A549 (cell line): ENCODE results near the gene HACD1. TPM values are rescaled to one million over a fixed set of nuclear protein-coding genes. Genes with fewer than 3 reads are reported as not detected.

Experiments used
- ATAC-seq, 2 experiments: fragments of 200-7000 bp in 1 of 2; fragments of >200 bp in 1 of 2; cut with Nextera tagmentation in 1 of 2; cut with Tn5 transposase in 1 of 2; 3 replicates each; pipeline versions ENCODE4 v1.8.0 to v1.9.1; 2018 to 2020; ENCODE audit warnings: mild to moderate bottlenecking in 1 of 2, moderate library complexity in 1 of 2
- CTCF ChIA-PET: fragments of 300-600 bp; sonication (Branson Sonifier 250); formaldehyde crosslinking; extraction: SDS; loops from one replicate; lab custom pipeline; 2021; ENCODE audit warnings: antibody characterized with exemption, inconsistent platforms; lab: Yijun Ruan, JAX
- POLR2A ChIA-PET: fragments of 350-600 bp; formaldehyde crosslinking; extraction: SDS; loops from one replicate; lab custom pipeline; 2021; ENCODE audit warnings: antibody characterized with exemption, inconsistent platforms; lab: Yijun Ruan, JAX
- DNase-seq, 2 experiments: peaks; one replicate each; pipeline versions ENCODE4 v3.0.0 to v3.0.0-alpha.2; 2011 to 2016; ENCODE audit warnings: low read depth in 1 of 2, low spot score in 1 of 2
- FAIRE-seq: peaks from 2 replicates; lab custom pipeline; 2011; peaks lifted over from hg19 to GRCh38; lab: Jason Lieb, UNC
- H3K27ac ChIP-seq, 2 experiments: fragments of >200 bp; sonication (Bioruptor Twin); formaldehyde crosslinking; 3 replicates each; pipeline ENCODE4 v1.5.1; 2016 to 2017
- H3K4me1 ChIP-seq: fragments of >200 bp; sonication (Bioruptor Twin); formaldehyde crosslinking; 3 replicates; pipeline ENCODE4 v1.6.1; 2016
- H3K4me2 ChIP-seq: fragments of >200 bp; sonication (Bioruptor Twin); formaldehyde crosslinking; 3 replicates; pipeline ENCODE4 v1.6.1; 2016
- H3K4me3 ChIP-seq: fragments of >200 bp; sonication (Bioruptor Twin); formaldehyde crosslinking; 3 replicates; pipeline ENCODE4 v1.5.1; 2016
- H3K9me3 ChIP-seq: fragments of >200 bp; sonication (Bioruptor Twin); formaldehyde crosslinking; 3 replicates; pipeline ENCODE4 v1.6.1; 2016
- BHLHE40 ChIP-seq: IDR thresholded peaks from 2 replicates; pipeline ENCODE4 v1.6.1; 2012; ENCODE audit warnings: low read depth, low read length, inconsistent platforms
- CHD2 ChIP-seq: fragments of 150-350 bp; IDR thresholded peaks from 2 replicates; pipeline ENCODE4 v1.6.1; 2014; ENCODE audit warnings: low read length; ENCODE audit not compliant: partially characterized antibody
- EHF ChIP-seq: fragments of 250-450 bp; sonication (Bioruptor Pico); IDR thresholded peaks from 2 replicates; pipeline ENCODE4 v1.5.0; 2020; ENCODE audit warnings: mild to moderate bottlenecking
- EHMT2 ChIP-seq: fragments of 200-600 bp; sonication (generic); IDR thresholded peaks from 2 replicates; pipeline ENCODE4 v1.6.1; 2016; ENCODE audit warnings: antibody characterized with exemption, low read depth, mild to moderate bottlenecking, moderate library complexity
- ELK1 ChIP-seq: fragments of 150-350 bp; IDR thresholded peaks from 2 replicates; pipeline ENCODE4 v1.6.1; 2014; ENCODE audit warnings: low read depth, mild to moderate bottlenecking, low read length
- EP300 ChIP-seq, 2 experiments: fragments of >200 bp; sonication (Bioruptor Twin); formaldehyde crosslinking; IDR thresholded peaks; 2 replicates in 1 of 2; 3 replicates in 1 of 2; pipeline ENCODE4 v1.6.1; 2016 to 2017
- ESRRA ChIP-seq: fragments of 150-350 bp; IDR thresholded peaks from 2 replicates; pipeline ENCODE4 v1.6.1; 2014; ENCODE audit warnings: mild to moderate bottlenecking, low read length, borderline replicate concordance
- FOSB ChIP-seq: fragments of 250-450 bp; sonication (Bioruptor Pico); IDR thresholded peaks from 2 replicates; pipeline ENCODE4 v1.5.0; 2020; ENCODE audit warnings: mild to moderate bottlenecking, moderate library complexity
- FOSL2 ChIP-seq, 2 experiments: fragments of 450-650 bp in 1 of 2; fragments of >200 bp in 1 of 2; sonication (Bioruptor Twin) in 1 of 2; formaldehyde crosslinking; IDR thresholded peaks; 2 replicates each; pipeline versions ENCODE4 v1.5.0 to v1.6.1; 2016 to 2020; ENCODE audit warnings: mild to moderate bottlenecking in 1 of 2, moderate library complexity in 1 of 2
- HDAC2 ChIP-seq: fragments of 200-600 bp; sonication (generic); IDR thresholded peaks from 2 replicates; pipeline ENCODE4 v1.6.1; 2016
- HES2 ChIP-seq: fragments of >200 bp; sonication (Bioruptor Twin); formaldehyde crosslinking; IDR thresholded peaks from 2 replicates; pipeline ENCODE4 v1.6.1; 2016
- HEYL ChIP-seq: fragments of 250-450 bp; sonication (Bioruptor Pico); IDR thresholded peaks from 2 replicates; pipeline ENCODE4 v1.8.0; 2021; ENCODE audit warnings: mild to moderate bottlenecking, moderate library complexity
- HOXB13 ChIP-seq: fragments of 250-450 bp; sonication (Bioruptor Pico); IDR thresholded peaks from 2 replicates; pipeline ENCODE4 v1.5.0; 2020; ENCODE audit warnings: low read depth, mild to moderate bottlenecking, moderate library complexity
- JUN ChIP-seq, 2 experiments: fragments of >200 bp; sonication (Bioruptor Twin); formaldehyde crosslinking; IDR thresholded peaks; 2 replicates in 1 of 2; 3 replicates in 1 of 2; pipeline ENCODE4 v1.6.1; 2016 to 2017
- MAFK ChIP-seq: fragments of 450-650 bp; IDR thresholded peaks from 2 replicates; pipeline ENCODE4 v1.6.1; 2014; ENCODE audit not compliant: partially characterized antibody
- MAZ ChIP-seq: fragments of 150-350 bp; IDR thresholded peaks from 2 replicates; pipeline ENCODE4 v1.6.1; 2014; ENCODE audit warnings: antibody characterized with exemption, low read depth, low read length, borderline replicate concordance
- NPAS2 ChIP-seq: fragments of 250-450 bp; sonication (Bioruptor Pico); IDR thresholded peaks from 2 replicates; pipeline ENCODE4 v1.8.0; 2022; ENCODE audit warnings: mild to moderate bottlenecking, moderate library complexity, borderline replicate concordance
- RCOR1 ChIP-seq: fragments of 150-350 bp; IDR thresholded peaks from 2 replicates; pipeline ENCODE4 v1.6.1; 2014; ENCODE audit warnings: antibody characterized with exemption, low read length, low read depth
- RFX5 ChIP-seq: fragments of 450-650 bp; IDR thresholded peaks from 2 replicates; pipeline ENCODE4 v1.7.1; 2014; ENCODE audit warnings: antibody characterized with exemption, mild to moderate bottlenecking, moderate library complexity
- SMC3 ChIP-seq: fragments of >200 bp; sonication (Bioruptor Twin); formaldehyde crosslinking; IDR thresholded peaks from 3 replicates; pipeline ENCODE4 v1.6.1; 2018; ENCODE audit warnings: inconsistent platforms
- TFCP2L1 ChIP-seq: fragments of 250-450 bp; sonication (Bioruptor Pico); IDR thresholded peaks from 2 replicates; pipeline ENCODE4 v1.5.0; 2021; ENCODE audit warnings: mild to moderate bottlenecking
- ZFP36 ChIP-seq: fragments of 450-650 bp; IDR thresholded peaks from 2 replicates; pipeline ENCODE4 v1.6.1; 2014; ENCODE audit warnings: borderline replicate concordance; ENCODE audit not compliant: partially characterized antibody
- ZSCAN20 ChIP-seq: fragments of 250-450 bp; sonication (Bioruptor Pico); IDR thresholded peaks from 2 replicates; pipeline ENCODE4 v1.8.0; 2022; ENCODE audit warnings: mild to moderate bottlenecking, moderate library complexity
- WGBS: methylation state at CpG from one replicate; pipeline ENCODE4 v1.1.6; 2017; ENCODE audit errors: missing lambda C conversion rate; 5-methylcytosine and 5-hydroxymethylcytosine counted together
- polyA plus RNA-seq, 4 experiments: library from polyadenylated mRNA; depleted of rRNA in 3 of 4; stranded (reverse); fragments of >200 nt; fragmentation: RNase III in 1 of 4; extraction: RNeasy Plus Mini Kit Qiagen cat#74134 plus additional on column Dnase treatment in 1 of 4; gene quantifications; 2 replicates in 3 of 4; 3 replicates in 1 of 4; pipeline ENCODE4 v1.2.3, GENCODE V29; 2011 to 2017
- TF ChIP-seq, protein P1 (sequence below): fragments of >200 bp; sonication (Bioruptor Twin); formaldehyde crosslinking; IDR thresholded peaks from 3 replicates; pipeline ENCODE4 v1.5.1; 2016
- TF ChIP-seq, protein P2 (sequence below): fragments of >200 bp; sonication (Bioruptor Twin); formaldehyde crosslinking; IDR thresholded peaks from 3 replicates; pipeline ENCODE4 v1.6.1; 2016

The HACD1 gene
- polyA plus RNA-seq, 2 of the 4 experiments (the other 2 are of a cell fraction): 44.9 to 92.1 TPM

GRCh38 chr10:17661510-17661909 is 44.3 kb upstream of the HACD1 start:
- Histone ChIP-seq H3K4me3 (no peak overlapping the region), H3K9me3 (no peaks in the 10 kb centered on the region), H3K4me2 (no peak overlapping the region), H3K4me1 (peaks cover 37% of the 10 kb centered on the region), H3K27ac (no peak overlapping the region)
- DNase-seq (no peak), FAIRE-seq (no peak), ATAC-seq (no peak)
- ChIA-PET POLR2A (no interaction called here), CTCF (interaction anchor here (1.8 kb wide), 1 partner anchor 12 kb away, joined by 5 read pairs; no protein-coding TSS in a partner anchor)
- WGBS: 85% methylated on average over 3 of the region's 3 CpGs
- TF ChIP-seq TFCP2L1 (CRISPR knock-in tag) (no peak), EP300 (IDR thresholded peaks at IDR 0.05) (no peak), HEYL (CRISPR knock-in tag) (no peak), EHMT2 (no peak), FOSB (CRISPR knock-in tag) (no peak), RFX5 (no peak), CHD2 (no peak), SMC3 (no peak), HDAC2 (no peak), MAZ (no peak), FOSL2 (IDR thresholded peaks at IDR 0.05) (no peak), FOSL2 (CRISPR knock-in tag; IDR thresholded peaks at IDR 0.05) (no peak), MAFK (no peak), BHLHE40 (no peak), ZFP36 (no peak), NPAS2 (CRISPR knock-in tag) (no peak)
- TF ChIP-seq, protein P1, sequence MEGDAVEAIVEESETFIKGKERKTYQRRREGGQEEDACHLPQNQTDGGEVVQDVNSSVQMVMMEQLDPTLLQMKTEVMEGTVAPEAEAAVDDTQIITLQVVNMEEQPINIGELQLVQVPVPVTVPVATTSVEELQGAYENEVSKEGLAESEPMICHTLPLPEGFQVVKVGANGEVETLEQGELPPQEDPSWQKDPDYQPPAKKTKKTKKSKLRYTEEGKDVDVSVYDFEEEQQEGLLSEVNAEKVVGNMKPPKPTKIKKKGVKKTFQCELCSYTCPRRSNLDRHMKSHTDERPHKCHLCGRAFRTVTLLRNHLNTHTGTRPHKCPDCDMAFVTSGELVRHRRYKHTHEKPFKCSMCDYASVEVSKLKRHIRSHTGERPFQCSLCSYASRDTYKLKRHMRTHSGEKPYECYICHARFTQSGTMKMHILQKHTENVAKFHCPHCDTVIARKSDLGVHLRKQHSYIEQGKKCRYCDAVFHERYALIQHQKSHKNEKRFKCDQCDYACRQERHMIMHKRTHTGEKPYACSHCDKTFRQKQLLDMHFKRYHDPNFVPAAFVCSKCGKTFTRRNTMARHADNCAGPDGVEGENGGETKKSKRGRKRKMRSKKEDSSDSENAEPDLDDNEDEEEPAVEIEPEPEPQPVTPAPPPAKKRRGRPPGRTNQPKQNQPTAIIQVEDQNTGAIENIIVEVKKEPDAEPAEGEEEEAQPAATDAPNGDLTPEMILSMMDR: no peak
- TF ChIP-seq, protein P2, sequence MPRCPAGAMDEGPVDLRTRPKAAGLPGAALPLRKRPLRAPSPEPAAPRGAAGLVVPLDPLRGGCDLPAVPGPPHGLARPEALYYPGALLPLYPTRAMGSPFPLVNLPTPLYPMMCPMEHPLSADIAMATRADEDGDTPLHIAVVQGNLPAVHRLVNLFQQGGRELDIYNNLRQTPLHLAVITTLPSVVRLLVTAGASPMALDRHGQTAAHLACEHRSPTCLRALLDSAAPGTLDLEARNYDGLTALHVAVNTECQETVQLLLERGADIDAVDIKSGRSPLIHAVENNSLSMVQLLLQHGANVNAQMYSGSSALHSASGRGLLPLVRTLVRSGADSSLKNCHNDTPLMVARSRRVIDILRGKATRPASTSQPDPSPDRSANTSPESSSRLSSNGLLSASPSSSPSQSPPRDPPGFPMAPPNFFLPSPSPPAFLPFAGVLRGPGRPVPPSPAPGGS: no peak

DNA sequence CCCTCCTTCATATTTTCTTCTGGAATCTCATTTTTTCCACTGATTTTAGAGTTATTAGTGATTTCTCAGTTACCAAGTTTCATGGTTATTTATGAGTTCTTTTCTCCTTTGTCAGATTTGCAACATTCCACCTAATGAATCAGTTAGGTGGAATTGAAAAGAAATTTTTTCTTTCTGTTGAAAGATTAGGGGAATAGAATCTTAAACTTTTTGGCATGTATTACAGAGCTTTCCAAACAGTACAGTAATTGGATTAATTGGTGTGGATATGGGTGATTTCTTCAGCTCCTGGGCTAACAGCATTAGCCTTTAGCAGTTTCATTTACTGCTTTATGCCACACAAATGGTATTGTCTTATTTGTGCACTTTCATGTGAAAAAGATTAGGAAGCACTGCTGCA is 43.7 kb upstream of the HACD1 start:
- no peak for DNase-seq
- ATAC-seq: no peak
- Histone ChIP-seq H3K27ac (no peak overlapping the region), H3K4me3 (no peak overlapping the region), H3K4me1 (peaks cover 36% of the 10 kb centered on the region), H3K9me3 (no peaks in the 10 kb centered on the region), H3K4me2 (no peak overlapping the region)
- TF ChIP-seq JUN (IDR thresholded peaks at IDR 0.05): no peak
- TF ChIP-seq FOSL2 (IDR thresholded peaks at IDR 0.05): no peak
- no peak for TF ChIP-seq FOSL2 (CRISPR knock-in tag; IDR thresholded peaks at IDR 0.05)
- TF ChIP-seq RCOR1: no peak
- TF ChIP-seq HES2: no peak
- TF ChIP-seq, protein P2: no peak
- no peak for TF ChIP-seq ESRRA
- no peak for TF ChIP-seq ELK1
- no peak for TF ChIP-seq EHF (CRISPR knock-in tag)
- no peak for TF ChIP-seq ZSCAN20
- no peak for TF ChIP-seq HOXB13 (CRISPR knock-in tag)
- TF ChIP-seq EHMT2: no peak
- no peak for TF ChIP-seq SMC3
- POLR2A ChIA-PET: no interaction called here
- no peak for FAIRE-seq
- CTCF ChIA-PET: no interaction called here
